Uterus (tissue), 2 donors: ENCODE measurements around the gene CYP2A7.

Source experiments
- POLR2A ChIP-seq, 2 donors: fragments of 450-650 bp; IDR thresholded peaks; one replicate each; pipeline ENCODE4 v1.6.1; 2016; ENCODE audit warnings: antibody characterized with exemption in 2 of 2, mild to moderate bottlenecking in 1 of 2, moderate library complexity in 1 of 2
- TF ChIP-seq, protein P1 (sequence below), 4 experiments: fragments of 200-600 bp in 2 of 4; fragments of 450-650 bp in 2 of 4; sonication (generic) in 2 of 4; IDR thresholded peaks; one replicate each; pipeline ENCODE4 v1.5.1; 2016 to 2019; ENCODE audit warnings: antibody characterized with exemption in 4 of 4, mild to moderate bottlenecking in 2 of 4, moderate library complexity in 1 of 4

- no peak for TF ChIP-seq POLR2A (IDR thresholded peaks at IDR 0.05)
- TF ChIP-seq, protein P1, sequence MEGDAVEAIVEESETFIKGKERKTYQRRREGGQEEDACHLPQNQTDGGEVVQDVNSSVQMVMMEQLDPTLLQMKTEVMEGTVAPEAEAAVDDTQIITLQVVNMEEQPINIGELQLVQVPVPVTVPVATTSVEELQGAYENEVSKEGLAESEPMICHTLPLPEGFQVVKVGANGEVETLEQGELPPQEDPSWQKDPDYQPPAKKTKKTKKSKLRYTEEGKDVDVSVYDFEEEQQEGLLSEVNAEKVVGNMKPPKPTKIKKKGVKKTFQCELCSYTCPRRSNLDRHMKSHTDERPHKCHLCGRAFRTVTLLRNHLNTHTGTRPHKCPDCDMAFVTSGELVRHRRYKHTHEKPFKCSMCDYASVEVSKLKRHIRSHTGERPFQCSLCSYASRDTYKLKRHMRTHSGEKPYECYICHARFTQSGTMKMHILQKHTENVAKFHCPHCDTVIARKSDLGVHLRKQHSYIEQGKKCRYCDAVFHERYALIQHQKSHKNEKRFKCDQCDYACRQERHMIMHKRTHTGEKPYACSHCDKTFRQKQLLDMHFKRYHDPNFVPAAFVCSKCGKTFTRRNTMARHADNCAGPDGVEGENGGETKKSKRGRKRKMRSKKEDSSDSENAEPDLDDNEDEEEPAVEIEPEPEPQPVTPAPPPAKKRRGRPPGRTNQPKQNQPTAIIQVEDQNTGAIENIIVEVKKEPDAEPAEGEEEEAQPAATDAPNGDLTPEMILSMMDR (IDR thresholded peaks at IDR 0.05), result no peak
Observed at GRCh38 chr19:40927567-40927966, 45.5 kb upstream of the CYP2A7 start.
